C1 segment of cervical spinal cord (tissue), 14 donors: Measurements from ENCODE around the gene PAFAH1B1.
"Not testable (repeated sequence)": the region's sequence is repeated elsewhere in the genome, so short reads cannot be mapped to it uniquely, and the experiment has no call there.

Experiments used
- DNase-seq, 14 donors: peaks; one replicate each; lab custom pipeline; 2025; lab: John Stamatoyannopoulos, UW

PAFAH1B1 gene

GRCh38 chr17:2689411-2690164 lies 96.1 kb downstream of the PAFAH1B1 start:
- DNase-seq: no peak

GRCh38 chr17:2690165-2691068 lies 97.0 kb downstream of the PAFAH1B1 start:
- DNase-seq: no peak

GRCh38 chr17:2691069-2691871 lies 97.8 kb downstream of the PAFAH1B1 start:
- no peak for DNase-seq

- DNase-seq: no peak
These were observed 98.7 kb downstream of the PAFAH1B1 start for GRCh38 chr17:2691965-2692780.

- DNase-seq: no peak
These were observed 99.3 kb downstream of the PAFAH1B1 start for GRCh38 chr17:2692781-2693135.

GRCh38 chr17:2693561-2694380 lies 100.3 kb downstream of the PAFAH1B1 start:
- no peak for DNase-seq

- no peak for DNase-seq
These were observed 101.2 kb downstream of the PAFAH1B1 start for GRCh38 chr17:2694381-2695242.

- DNase-seq: no peak
These were observed 101.9 kb downstream of the PAFAH1B1 start for GRCh38 chr17:2695243-2695960.

GRCh38 chr17:2695961-2696760 lies 102.7 kb downstream of the PAFAH1B1 start:
- DNase-seq: peak in 1 of 14 donors; percentile 40

- DNase-seq: no peak
These were observed 104.2 kb downstream of the PAFAH1B1 start for GRCh38 chr17:2697611-2698162.

- not testable (repeated sequence) for DNase-seq
These were observed 105.9 kb downstream of the PAFAH1B1 start for GRCh38 chr17:2699216-2699805.

- no peak for DNase-seq
These were observed 106.6 kb downstream of the PAFAH1B1 start for GRCh38 chr17:2700030-2700490.

GRCh38 chr17:2700491-2701141 lies 107.2 kb downstream of the PAFAH1B1 start:
- no peak for DNase-seq

GRCh38 chr17:2701161-2701995 lies 107.9 kb downstream of the PAFAH1B1 start:
- DNase-seq: no peak

GRCh38 chr17:2701996-2702741 lies 108.7 kb downstream of the PAFAH1B1 start:
- DNase-seq: no peak
